SK-N-MC (cell line): ENCODE measurements around the gene IL36B.

Experiments used
- EZH2 ChIP-seq: fragments of 200-600 bp; sonication (generic); IDR thresholded peaks from one replicate; pipeline ENCODE4 v1.6.1; 2017; ENCODE audit warnings: antibody characterized with exemption
- FOXP2 ChIP-seq: optimal IDR thresholded peaks from 2 replicates; pipeline ENCODE3; 2011; ENCODE audit warnings: mild to moderate bottlenecking, moderate library complexity; ENCODE audit not compliant: insufficient read depth; ENCODE audit errors: extremely low read length, control extremely low read depth
- POLR2AphosphoS5 ChIP-seq: IDR thresholded peaks from 2 replicates; pipeline ENCODE4 v1.6.1; 2012; ENCODE audit warnings: mild to moderate bottlenecking, low read depth, low read length, borderline replicate concordance

DNA sequence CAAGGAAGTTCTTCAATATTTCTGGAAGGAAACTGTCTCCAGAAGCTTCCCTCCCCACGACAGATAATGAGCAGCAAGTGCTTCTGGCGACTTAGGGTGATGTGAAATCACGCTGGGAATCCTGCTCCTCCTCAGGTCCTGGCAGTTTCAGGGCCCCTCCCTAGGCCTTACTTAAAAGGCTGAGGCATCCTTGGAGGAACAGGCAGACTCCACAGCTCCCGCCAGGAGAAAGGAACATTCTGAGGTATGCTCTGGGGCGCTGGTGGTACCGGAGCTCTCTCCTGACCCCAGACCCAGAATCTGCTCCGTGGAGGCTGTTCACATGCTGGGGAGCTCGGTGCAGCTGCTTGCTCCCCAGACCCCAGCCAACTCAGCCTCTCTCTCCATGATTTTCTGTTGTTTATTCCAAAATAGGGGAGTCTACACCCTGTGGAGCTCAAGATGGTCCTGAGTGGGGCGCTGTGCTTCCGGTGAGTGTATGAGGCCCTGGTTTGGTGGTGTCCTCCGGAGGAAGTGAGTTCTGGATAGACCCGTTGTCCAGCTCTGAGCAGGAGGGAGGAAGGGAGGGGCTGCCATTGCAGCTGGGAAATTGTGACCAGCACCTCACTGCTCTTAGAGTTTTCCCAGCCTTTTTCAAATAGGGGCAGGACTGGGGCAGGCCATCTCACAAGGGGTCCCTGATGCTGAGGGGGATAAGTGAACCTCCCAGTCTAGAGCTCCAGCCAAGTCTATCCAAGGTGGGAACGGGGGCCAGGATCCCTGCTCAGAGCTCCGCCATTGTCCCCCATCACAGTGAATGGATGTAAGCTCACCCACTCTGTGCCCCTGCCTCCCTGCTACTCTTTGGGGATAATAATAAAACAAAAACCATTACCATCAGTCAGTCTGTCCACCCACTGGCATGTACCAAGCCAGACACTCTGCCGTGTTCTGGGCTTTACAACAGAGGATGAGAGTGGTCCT is 6.6 kb upstream of the IL36B start, which contains the start of gene IL36RN:
- TF ChIP-seq POLR2AphosphoS5: no peak
- TF ChIP-seq EZH2: no peak
- no peak for TF ChIP-seq FOXP2
